C4-2B (cell line): ENCODE data around the gene CACNA2D1.

Experiments
- CTCF ChIP-seq: fragments of 450-650 bp; conservative IDR thresholded peaks from 2 replicates; pipeline ENCODE4 v1.5.1; 2017; ENCODE audit warnings: mild to moderate bottlenecking
- ZFX ChIP-seq: fragments of 450-650 bp; IDR thresholded peaks from 2 replicates; pipeline ENCODE4 v1.6.1; 2017

GRCh38 chr7:82469207-82469606 lies 25.6 kb upstream of the CACNA2D1 start:
- TF ChIP-seq CTCF (no peak), ZFX (no peak)
